ENCODE measurements around the gene PDCD10.

- no peak for TF ChIP-seq POLR2A (IDR thresholded peaks at IDR 0.05)
- no peak for TF ChIP-seq CTCF (IDR thresholded peaks at IDR 0.05)
Observed at GRCh38 chr3:167705840-167706239, 28.9 kb downstream of the PDCD10 start.

Measured in uterus (tissue), 2 donors.